ENCODE measurements around the gene LBP. TPM values are rescaled to one million over a fixed set of nuclear protein-coding genes. Genes with fewer than 3 reads are reported as not detected.

LBP gene
- total and polyA plus RNA-seq, 2 donors (not counting 3 experiments of a cell fraction or from before 2014, with no cell fraction given), result 0.03 TPM; not detected in 1

DNA sequence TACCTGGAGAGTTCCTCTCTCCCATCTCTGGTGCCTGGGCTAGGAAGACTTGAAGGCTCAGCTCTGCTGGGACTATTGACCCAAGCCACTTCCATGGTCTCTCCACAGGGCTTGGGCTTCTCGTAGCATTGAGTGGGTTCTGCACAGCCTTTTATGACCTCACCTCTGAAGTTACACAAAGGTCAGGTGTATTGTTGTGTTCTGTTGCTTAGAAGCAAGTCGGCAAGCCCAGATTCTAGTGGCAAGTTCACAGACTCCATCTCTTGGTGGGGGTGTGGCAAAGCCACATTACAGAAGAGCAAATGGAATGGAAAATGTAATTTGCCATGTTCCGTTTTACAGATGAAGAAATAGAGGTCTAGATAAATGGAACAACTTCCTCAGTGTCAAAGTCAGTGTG lies 28.9 kb upstream of the LBP start:
- FAIRE-seq (no peak), DNase-seq (ENCODE audit: low read depth, low spot score) (no peak)
- TF ChIP-seq, protein P1, sequence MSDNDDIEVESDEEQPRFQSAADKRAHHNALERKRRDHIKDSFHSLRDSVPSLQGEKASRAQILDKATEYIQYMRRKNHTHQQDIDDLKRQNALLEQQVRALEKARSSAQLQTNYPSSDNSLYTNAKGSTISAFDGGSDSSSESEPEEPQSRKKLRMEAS (IDR thresholded peaks at IDR 0.05; ENCODE audit: insufficient read depth, insufficient read length), result no peak
- TF ChIP-seq GATA2 (IDR thresholded peaks at IDR 0.05; ENCODE audit: insufficient read depth, insufficient read length, low read depth, low read length), result no peak
- TF ChIP-seq EZH2 (IDR thresholded peaks at IDR 0.05; ENCODE audit: borderline replicate concordance, low read depth, low read length, severe bottlenecking), result no peak
- no peak for TF ChIP-seq FOS (IDR thresholded peaks at IDR 0.05; ENCODE audit: borderline replicate concordance, insufficient read depth, low read length)
- no peak for TF ChIP-seq JUN (IDR thresholded peaks at IDR 0.05; ENCODE audit: borderline replicate concordance, insufficient read depth, insufficient read length, low read depth)
- no peak for TF ChIP-seq MYC (IDR thresholded peaks at IDR 0.05; ENCODE audit: low read depth, low read length)
- no peak for TF ChIP-seq POLR2A (IDR thresholded peaks at IDR 0.05; ENCODE audit: low read depth, low read length)
- TF ChIP-seq, protein P2, sequence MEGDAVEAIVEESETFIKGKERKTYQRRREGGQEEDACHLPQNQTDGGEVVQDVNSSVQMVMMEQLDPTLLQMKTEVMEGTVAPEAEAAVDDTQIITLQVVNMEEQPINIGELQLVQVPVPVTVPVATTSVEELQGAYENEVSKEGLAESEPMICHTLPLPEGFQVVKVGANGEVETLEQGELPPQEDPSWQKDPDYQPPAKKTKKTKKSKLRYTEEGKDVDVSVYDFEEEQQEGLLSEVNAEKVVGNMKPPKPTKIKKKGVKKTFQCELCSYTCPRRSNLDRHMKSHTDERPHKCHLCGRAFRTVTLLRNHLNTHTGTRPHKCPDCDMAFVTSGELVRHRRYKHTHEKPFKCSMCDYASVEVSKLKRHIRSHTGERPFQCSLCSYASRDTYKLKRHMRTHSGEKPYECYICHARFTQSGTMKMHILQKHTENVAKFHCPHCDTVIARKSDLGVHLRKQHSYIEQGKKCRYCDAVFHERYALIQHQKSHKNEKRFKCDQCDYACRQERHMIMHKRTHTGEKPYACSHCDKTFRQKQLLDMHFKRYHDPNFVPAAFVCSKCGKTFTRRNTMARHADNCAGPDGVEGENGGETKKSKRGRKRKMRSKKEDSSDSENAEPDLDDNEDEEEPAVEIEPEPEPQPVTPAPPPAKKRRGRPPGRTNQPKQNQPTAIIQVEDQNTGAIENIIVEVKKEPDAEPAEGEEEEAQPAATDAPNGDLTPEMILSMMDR (IDR thresholded peaks at IDR 0.05; ENCODE audit: extremely low read depth in 1 of 2, insufficient read depth in 1 of 2, low read depth in 1 of 2, low read length in 2 of 2), result no peak
- TF ChIP-seq POLR2AphosphoS5 (IDR thresholded peaks at IDR 0.05; ENCODE audit: insufficient read depth, low read depth, low read length), result no peak
- dilution Hi-C loops (cut with MboI; ENCODE audit: extremely low pct_ligation_motif_present, low sequenced_read_pairs) (no loop called here), intact Hi-C loops (cut with micrococcal nuclease) (no loop called here)
- H3K9me3 ChIP-seq (replicated peaks; ENCODE audit: control insufficient read depth, insufficient read depth, low read length), result no peaks in the 10 kb centered on the region
- no peaks in the 10 kb centered on the region for H4K20me1 ChIP-seq (replicated peaks; ENCODE audit: control insufficient read depth, extremely low read depth, insufficient read depth, low read length)
- no peak overlapping the region for H3K4me3 ChIP-seq (replicated peaks in 1 of 3; ENCODE audit: insufficient read depth in 1 of 3, low read depth in 1 of 3, low read length in 3 of 3)
- no peak overlapping the region for H3K4me2 ChIP-seq (ENCODE audit: insufficient read depth, low read length)
- no peak overlapping the region for H3K27ac ChIP-seq (ENCODE audit: insufficient read depth, low read depth, low read length)
- BruUV-seq (replicated peaks), result no TSS peak
- no peaks in the 10 kb centered on the region for H3K36me3 ChIP-seq (ENCODE audit: control insufficient read depth in 2 of 2, extremely low read depth in 1 of 2, insufficient read depth in 2 of 2, low read length in 2 of 2)
- POLR2A ChIA-PET, result no interaction called here
- CTCF ChIA-PET, result interaction anchor here (0.9 to 6.1 kb wide), 5 partner anchors 13 to 260 kb away, joined by 3 to 182 read pairs (median 4); no protein-coding TSS in a partner anchor
- H3K9me1 ChIP-seq (replicated peaks; ENCODE audit: control insufficient read depth, extremely low read depth, insufficient read depth, low read length), result no peaks in the 10 kb centered on the region
- H3K4me1 ChIP-seq (ENCODE audit: control insufficient read depth, extremely low read depth, insufficient read depth, low read length), result no peaks in the 10 kb centered on the region
- no peak overlapping the region for H2AFZ ChIP-seq (ENCODE audit: low read depth, low read length)
- no peak overlapping the region for H3K9ac ChIP-seq (replicated peaks; ENCODE audit: extremely low read depth, insufficient read depth, low read length)
- H3K27me3 ChIP-seq (ENCODE audit: control insufficient read depth in 2 of 2, insufficient read depth in 2 of 2, low read length in 2 of 2), result peaks cover 2% of the 10 kb centered on the region in 2 experiments
- no peaks in the 10 kb centered on the region for H3K79me2 ChIP-seq (ENCODE audit: control insufficient read depth, insufficient read depth, low read length)

Measured in endothelial cell of umbilical vein (primary cell).